GM12891 (cell line): ENCODE data around the gene KCNK2.

Experiments
- PAX5 ChIP-seq: IDR thresholded peaks from 2 replicates; pipeline ENCODE4 v1.6.1; 2011; ENCODE audit warnings: low read length, moderate library complexity, mild to moderate bottlenecking; ENCODE audit not compliant: insufficient read depth, severe bottlenecking
- POLR2A ChIP-seq: IDR thresholded peaks from 2 replicates; pipeline ENCODE4 v1.6.1; 2011; ENCODE audit warnings: low read depth, low read length, control low read depth
- POLR2AphosphoS5 ChIP-seq: IDR thresholded peaks from 2 replicates; pipeline ENCODE4 v1.6.1; 2011; ENCODE audit warnings: low read depth, low read length, control low read depth

GRCh38 chr1:215119056-215119455 is 36.5 kb downstream of the KCNK2 start:
- TF ChIP-seq PAX5 (no peak), POLR2A (no peak), POLR2AphosphoS5 (no peak)
